ENCODE data around the gene PITPNM1. TPM values are rescaled to one million over a fixed set of nuclear protein-coding genes. Genes with fewer than 3 reads are reported as not detected.

The PITPNM1 gene
- total RNA-seq, 1 donor from 2014 or later: 40.5 TPM

DNA sequence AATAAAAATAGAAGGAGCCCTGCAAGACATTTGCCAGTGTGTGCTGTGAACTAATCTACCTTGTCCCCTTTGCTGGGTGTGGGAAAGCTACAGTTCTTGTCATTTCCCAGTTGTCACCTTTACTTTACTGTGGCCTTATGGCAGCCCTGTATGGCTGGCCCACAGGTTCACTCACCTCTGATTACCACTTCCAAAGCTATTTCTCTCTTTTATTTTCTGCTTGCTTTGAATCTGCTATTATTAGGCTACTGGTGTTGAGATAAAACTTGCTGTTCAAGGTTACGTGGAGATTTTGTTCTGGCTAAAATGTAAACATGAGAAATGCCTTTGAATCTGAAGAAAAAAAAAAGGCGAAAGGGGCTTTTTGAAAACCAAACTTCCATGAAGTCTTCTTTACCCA, 27.7 kb upstream of the PITPNM1 start:
- Mint-ChIP-seq H3K27me3 (ENCODE audit: low read depth) (peaks cover 2% of the 10 kb centered on the region), H3K27ac (ENCODE audit: unreplicated experiment) (no peak overlapping the region), H3K36me3 (ENCODE audit: low read depth) (no peaks in the 10 kb centered on the region), H3K4me1 (ENCODE audit: low read depth) (no peaks in the 10 kb centered on the region), H3K9me3 (ENCODE audit: low read depth) (peaks cover 9% of the 10 kb centered on the region), H3K4me3 (ENCODE audit: unreplicated experiment) (no peak overlapping the region)
- DNase-seq (ENCODE audit: low spot score): no peak
- TF ChIP-seq, protein P1, sequence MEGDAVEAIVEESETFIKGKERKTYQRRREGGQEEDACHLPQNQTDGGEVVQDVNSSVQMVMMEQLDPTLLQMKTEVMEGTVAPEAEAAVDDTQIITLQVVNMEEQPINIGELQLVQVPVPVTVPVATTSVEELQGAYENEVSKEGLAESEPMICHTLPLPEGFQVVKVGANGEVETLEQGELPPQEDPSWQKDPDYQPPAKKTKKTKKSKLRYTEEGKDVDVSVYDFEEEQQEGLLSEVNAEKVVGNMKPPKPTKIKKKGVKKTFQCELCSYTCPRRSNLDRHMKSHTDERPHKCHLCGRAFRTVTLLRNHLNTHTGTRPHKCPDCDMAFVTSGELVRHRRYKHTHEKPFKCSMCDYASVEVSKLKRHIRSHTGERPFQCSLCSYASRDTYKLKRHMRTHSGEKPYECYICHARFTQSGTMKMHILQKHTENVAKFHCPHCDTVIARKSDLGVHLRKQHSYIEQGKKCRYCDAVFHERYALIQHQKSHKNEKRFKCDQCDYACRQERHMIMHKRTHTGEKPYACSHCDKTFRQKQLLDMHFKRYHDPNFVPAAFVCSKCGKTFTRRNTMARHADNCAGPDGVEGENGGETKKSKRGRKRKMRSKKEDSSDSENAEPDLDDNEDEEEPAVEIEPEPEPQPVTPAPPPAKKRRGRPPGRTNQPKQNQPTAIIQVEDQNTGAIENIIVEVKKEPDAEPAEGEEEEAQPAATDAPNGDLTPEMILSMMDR (IDR thresholded peaks at IDR 0.05): no peak

GRCh38 chr11:67530282-67530592, 25.1 kb upstream of the PITPNM1 start:
- no peak for DNase-seq (ENCODE audit: low spot score)
- Mint-ChIP-seq H3K27me3 (ENCODE audit: low read depth) (peaks cover 6% of the 10 kb centered on the region), H3K9me3 (ENCODE audit: low read depth) (peaks cover 9% of the 10 kb centered on the region), H3K4me3 (ENCODE audit: unreplicated experiment) (no peak overlapping the region), H3K27ac (ENCODE audit: unreplicated experiment) (no peak overlapping the region), H3K36me3 (ENCODE audit: low read depth) (no peaks in the 10 kb centered on the region), H3K4me1 (ENCODE audit: low read depth) (no peaks in the 10 kb centered on the region)
- TF ChIP-seq, protein P1 (IDR thresholded peaks at IDR 0.05): no peak

DNA sequence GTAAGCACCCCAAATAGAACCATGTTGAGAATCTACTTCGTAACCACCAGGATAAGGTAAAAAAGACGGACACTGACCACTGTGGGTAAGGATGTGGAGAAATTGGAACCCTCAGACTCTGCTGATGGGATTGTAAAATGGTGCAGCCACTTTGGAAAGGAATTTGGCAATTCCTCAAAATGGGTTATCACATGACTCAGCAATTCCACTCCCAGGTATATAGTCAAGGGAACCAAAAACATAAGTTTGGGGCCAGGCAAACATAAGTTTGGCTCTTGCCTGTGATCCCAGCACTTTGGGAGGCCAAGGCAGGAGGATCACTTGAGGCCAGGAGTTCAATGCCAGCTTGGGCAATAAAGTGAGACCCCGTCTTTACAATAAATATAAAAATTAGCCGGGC, 23.2 kb upstream of the PITPNM1 start:
- no peaks in the 10 kb centered on the region for H3K36me3 Mint-ChIP-seq (ENCODE audit: low read depth)
- no peak for DNase-seq (ENCODE audit: low spot score)
- no peak overlapping the region for H3K4me3 Mint-ChIP-seq (ENCODE audit: unreplicated experiment)
- H3K4me1 Mint-ChIP-seq (ENCODE audit: low read depth): no peaks in the 10 kb centered on the region
- TF ChIP-seq, protein P1 (IDR thresholded peaks at IDR 0.05): no peak
- H3K9me3 Mint-ChIP-seq (ENCODE audit: low read depth): no peaks in the 10 kb centered on the region
- no peak overlapping the region for H3K27ac Mint-ChIP-seq (ENCODE audit: unreplicated experiment)
- peaks cover 12% of the 10 kb centered on the region for H3K27me3 Mint-ChIP-seq (ENCODE audit: low read depth)

DNA sequence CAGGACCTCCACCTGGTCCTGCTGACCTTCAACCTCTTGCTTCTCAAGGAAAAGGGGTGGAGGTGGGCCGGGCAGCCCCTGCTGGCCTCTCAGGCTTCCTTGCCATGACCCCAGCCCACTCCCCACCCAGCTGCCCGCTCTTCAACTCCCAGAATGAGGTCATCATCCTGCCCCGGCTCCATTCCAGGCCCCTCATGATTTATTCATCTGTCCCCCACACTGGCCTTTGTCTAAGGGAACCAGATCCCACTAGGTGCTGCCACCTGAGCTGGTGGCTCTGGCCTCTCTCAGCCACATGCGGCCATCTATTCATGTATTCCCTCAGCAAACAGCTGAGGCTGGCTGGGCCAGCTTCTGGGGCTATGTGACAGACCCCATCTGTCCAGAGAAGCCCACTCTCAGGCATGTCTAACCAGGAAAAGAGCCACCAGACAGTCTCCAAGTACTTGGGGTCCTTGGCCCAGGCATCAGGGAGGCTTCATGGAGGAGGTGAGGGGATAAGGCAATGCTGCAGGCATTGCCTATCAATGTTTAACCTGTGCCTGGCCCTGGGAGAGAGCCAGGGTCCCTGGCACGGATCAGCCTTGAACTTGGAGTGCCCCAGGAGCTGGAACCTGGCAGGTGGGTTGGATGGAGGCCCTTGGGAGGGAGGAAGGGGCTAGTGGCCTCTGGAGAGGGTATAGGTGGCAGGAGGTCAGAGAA, 20.3 kb upstream of the PITPNM1 start:
- Mint-ChIP-seq H3K27me3 (ENCODE audit: low read depth) (peaks cover 12% of the 10 kb centered on the region), H3K27ac (ENCODE audit: unreplicated experiment) (no peak overlapping the region), H3K9me3 (ENCODE audit: low read depth) (no peaks in the 10 kb centered on the region), H3K36me3 (ENCODE audit: low read depth) (no peaks in the 10 kb centered on the region), H3K4me3 (ENCODE audit: unreplicated experiment) (no peak overlapping the region), H3K4me1 (ENCODE audit: low read depth) (no peaks in the 10 kb centered on the region)
- TF ChIP-seq, protein P1 (IDR thresholded peaks at IDR 0.05): no peak
- no peak for DNase-seq (ENCODE audit: low spot score)

- TF ChIP-seq, protein P1 (IDR thresholded peaks at IDR 0.05): no peak
- Mint-ChIP-seq H3K27me3 (ENCODE audit: low read depth) (peaks cover 12% of the 10 kb centered on the region), H3K4me3 (ENCODE audit: unreplicated experiment) (no peak overlapping the region), H3K9me3 (ENCODE audit: low read depth) (no peaks in the 10 kb centered on the region), H3K27ac (ENCODE audit: unreplicated experiment) (no peak overlapping the region), H3K4me1 (ENCODE audit: low read depth) (no peaks in the 10 kb centered on the region), H3K36me3 (ENCODE audit: low read depth) (no peaks in the 10 kb centered on the region)
- DNase-seq (ENCODE audit: low spot score): no peak
Observed at GRCh38 chr11:67524480-67524808, 19.3 kb upstream of the PITPNM1 start.

All from chondrocyte (in vitro differentiated cells).